Tibial artery (tissue), 4 donors: Measurements from ENCODE around the gene THAP5.

Experiments used
- DNase-seq, 2 donors: peaks; one replicate each; pipeline ENCODE4 v3.0.0-alpha.2; 2019
- H3K27ac ChIP-seq, 2 donors: fragments of 200-600 bp; sonication (generic) in 1 of 2; 1 replicate in 1 of 2; 2 replicates in 1 of 2; pipeline ENCODE4 v1.5.1; 2018 to 2019; ENCODE audit warnings: mild to moderate bottlenecking in 1 of 2
- H3K27me3 ChIP-seq, 2 donors: fragments of 200-600 bp; sonication (generic) in 1 of 2; one replicate each; pipeline versions ENCODE4 v1.5.1 to v1.6.0; 2016 to 2019
- H3K36me3 ChIP-seq, 3 donors: fragments of 200-600 bp; sonication (generic) in 2 of 3; one replicate each; pipeline ENCODE4 v1.5.1; 2016 to 2019; ENCODE audit warnings: mild to moderate bottlenecking in 2 of 3
- H3K4me1 ChIP-seq, 4 donors: fragments of 200-600 bp; sonication (generic) in 2 of 4; 1 replicate in 3 of 4; 2 replicates in 1 of 4; pipeline ENCODE4 v1.5.1; 2016 to 2019
- H3K4me3 ChIP-seq, 2 donors: fragments of 200-600 bp; sonication (generic) in 1 of 2; 1 replicate in 1 of 2; 2 replicates in 1 of 2; pipeline ENCODE4 v1.5.1; 2018 to 2019; ENCODE audit warnings: mild to moderate bottlenecking in 2 of 2
- H3K9me3 ChIP-seq, 3 donors: fragments of 200-600 bp; sonication (generic) in 1 of 3; one replicate each; pipeline ENCODE4 v1.5.1; 2016 to 2019
- intact Hi-C: fragments of 100-400 bp; cut with DNase I; formaldehyde crosslinking; loops from one replicate; pipeline ENCODE4 v1.15.0; 2023; ENCODE audit warnings: low total_unique reads
- TF ChIP-seq, protein P1 (sequence below), 2 experiments: fragments of 200-600 bp in 1 of 2; fragments of 450-650 bp in 1 of 2; IDR thresholded peaks; one replicate each; pipeline ENCODE4 v1.5.1; 2017 to 2019; ENCODE audit warnings: antibody characterized with exemption in 2 of 2, mild to moderate bottlenecking in 1 of 2, moderate library complexity in 1 of 2

THAP5 gene, protein sequence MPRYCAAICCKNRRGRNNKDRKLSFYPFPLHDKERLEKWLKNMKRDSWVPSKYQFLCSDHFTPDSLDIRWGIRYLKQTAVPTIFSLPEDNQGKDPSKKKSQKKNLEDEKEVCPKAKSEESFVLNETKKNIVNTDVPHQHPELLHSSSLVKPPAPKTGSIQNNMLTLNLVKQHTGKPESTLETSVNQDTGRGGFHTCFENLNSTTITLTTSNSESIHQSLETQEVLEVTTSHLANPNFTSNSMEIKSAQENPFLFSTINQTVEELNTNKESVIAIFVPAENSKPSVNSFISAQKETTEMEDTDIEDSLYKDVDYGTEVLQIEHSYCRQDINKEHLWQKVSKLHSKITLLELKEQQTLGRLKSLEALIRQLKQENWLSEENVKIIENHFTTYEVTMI

DNA sequence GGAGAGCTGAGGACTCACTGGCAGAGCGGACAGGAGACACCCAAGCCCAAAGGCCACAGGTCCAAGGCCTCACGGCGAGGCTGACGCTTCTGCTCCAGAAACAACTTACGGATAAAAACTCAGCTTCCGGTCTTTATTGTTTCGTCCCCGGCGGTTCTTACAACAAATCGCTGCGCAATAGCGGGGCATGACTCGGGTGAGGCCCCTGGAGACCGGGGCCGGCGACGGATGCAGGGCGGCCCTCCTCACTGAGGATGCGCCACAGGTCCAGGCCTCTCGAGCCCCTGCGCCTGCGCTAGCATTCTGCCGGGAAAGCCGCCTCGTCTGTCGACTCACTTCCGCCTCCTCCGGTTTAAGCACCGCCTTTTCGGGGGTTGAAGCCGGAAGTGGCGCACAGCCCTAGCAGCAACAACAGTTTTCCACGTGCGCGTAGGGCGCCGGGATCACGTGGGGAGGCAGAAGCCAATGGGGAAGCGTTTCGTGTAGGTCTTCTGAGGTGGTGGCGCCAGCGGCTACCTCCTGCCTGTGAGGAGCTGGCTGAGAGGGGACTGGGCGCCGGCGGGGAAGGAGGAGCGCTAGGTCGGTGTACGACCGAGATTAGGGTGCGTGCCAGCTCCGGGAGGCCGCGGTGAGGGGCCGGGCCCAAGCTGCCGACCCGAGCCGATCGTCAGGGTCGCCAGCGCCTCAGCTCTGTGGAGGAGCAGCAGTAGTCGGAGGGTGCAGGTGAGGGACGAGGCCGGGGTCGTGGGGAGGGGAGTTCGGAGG, at the start of gene THAP5, which contains the start of gene DNAJB9:
Gene THAP5, minus strand, starts transcription at position 326 of the 765 bp plus-strand sequence. Its CDS starts 137 bp downstream, at position 189.
Gene DNAJB9, plus strand, starts transcription at position 494 of the 765 bp plus-strand sequence. CDS start 1,853 bp downstream, outside the sequence.
- intact Hi-C loops, result loop anchor here (2.0 kb wide), 1 partner anchor 43 kb away; the partner anchor contains the start of gene PNPLA8
- H3K4me1 ChIP-seq, result peaks cover 0 to 36% (median 9%) of the 10 kb centered on the region in 4 donors
- TF ChIP-seq, protein P1, sequence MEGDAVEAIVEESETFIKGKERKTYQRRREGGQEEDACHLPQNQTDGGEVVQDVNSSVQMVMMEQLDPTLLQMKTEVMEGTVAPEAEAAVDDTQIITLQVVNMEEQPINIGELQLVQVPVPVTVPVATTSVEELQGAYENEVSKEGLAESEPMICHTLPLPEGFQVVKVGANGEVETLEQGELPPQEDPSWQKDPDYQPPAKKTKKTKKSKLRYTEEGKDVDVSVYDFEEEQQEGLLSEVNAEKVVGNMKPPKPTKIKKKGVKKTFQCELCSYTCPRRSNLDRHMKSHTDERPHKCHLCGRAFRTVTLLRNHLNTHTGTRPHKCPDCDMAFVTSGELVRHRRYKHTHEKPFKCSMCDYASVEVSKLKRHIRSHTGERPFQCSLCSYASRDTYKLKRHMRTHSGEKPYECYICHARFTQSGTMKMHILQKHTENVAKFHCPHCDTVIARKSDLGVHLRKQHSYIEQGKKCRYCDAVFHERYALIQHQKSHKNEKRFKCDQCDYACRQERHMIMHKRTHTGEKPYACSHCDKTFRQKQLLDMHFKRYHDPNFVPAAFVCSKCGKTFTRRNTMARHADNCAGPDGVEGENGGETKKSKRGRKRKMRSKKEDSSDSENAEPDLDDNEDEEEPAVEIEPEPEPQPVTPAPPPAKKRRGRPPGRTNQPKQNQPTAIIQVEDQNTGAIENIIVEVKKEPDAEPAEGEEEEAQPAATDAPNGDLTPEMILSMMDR (IDR thresholded peaks at IDR 0.05), result no peak

DNA sequence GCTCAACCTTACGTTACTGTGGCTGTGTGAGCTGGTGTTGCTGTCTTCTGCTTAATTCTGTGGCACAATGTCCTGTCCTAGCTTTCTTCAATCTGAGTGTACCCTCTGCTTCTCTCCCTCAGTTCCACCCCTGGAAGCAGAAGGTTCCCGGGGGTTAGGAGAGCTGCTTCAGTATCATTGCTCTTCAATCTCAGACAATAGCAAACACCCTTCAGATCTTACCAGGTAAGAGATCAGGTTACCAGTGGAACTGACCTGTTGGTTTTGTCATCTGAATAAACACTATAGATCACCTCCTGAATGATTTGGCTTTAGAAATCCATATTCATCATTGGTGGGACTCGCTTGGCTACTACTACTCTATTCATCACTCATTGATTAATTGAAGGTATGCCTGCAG, 48.5 kb upstream of the THAP5 start:
- H3K4me3 ChIP-seq, result no peak overlapping the region
- no peak overlapping the region for H3K27ac ChIP-seq
- no peaks in the 10 kb centered on the region for H3K4me1 ChIP-seq
- H3K9me3 ChIP-seq, result no peaks in the 10 kb centered on the region
- TF ChIP-seq, protein P1 (IDR thresholded peaks at IDR 0.05), result no peak
- H3K36me3 ChIP-seq, result no peaks in the 10 kb centered on the region
- no peak for DNase-seq
- intact Hi-C loops, result no loop called here
- peaks cover 0 to under 1% of the 10 kb centered on the region in 2 donors for H3K27me3 ChIP-seq

More for the DNA sequence above, at the start of gene THAP5, which contains the start of gene DNAJB9:
- peak; percentile 99 to 100 for DNase-seq
- Histone ChIP-seq H3K4me3 (peak within 1 kb of the TSS; percentile 66 to 90), H3K9me3 (no peaks in the 10 kb centered on the region), H3K27me3 (no peaks in the 10 kb centered on the region), H3K36me3 (peaks cover 23 to 32% (median 31%) of the 10 kb centered on the region in 3 donors), H3K27ac (peak within 1 kb of the TSS; percentile 96 to 97)

DNA sequence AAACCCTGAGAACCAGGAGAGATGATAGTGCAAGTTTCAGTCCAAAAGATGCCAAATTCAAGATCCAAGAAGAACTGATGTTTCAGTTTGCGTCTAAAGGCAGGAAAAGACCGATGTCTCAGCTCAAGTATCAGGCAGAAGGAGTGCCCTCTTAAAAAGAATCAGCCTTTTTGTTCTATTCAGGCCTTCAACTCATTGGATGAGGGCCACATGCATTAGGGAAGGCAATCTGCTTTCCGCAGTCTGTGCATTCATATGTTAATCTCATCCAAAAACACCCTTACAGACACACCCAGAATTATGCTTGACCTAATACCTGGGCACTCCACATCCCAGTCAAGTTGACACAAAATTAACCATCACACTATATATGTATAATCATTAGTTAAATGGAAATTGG, 45.4 kb upstream of the THAP5 start:
- no peaks in the 10 kb centered on the region for H3K36me3 ChIP-seq
- no peak overlapping the region for H3K27ac ChIP-seq
- DNase-seq, result no peak
- no peak overlapping the region for H3K4me3 ChIP-seq
- H3K4me1 ChIP-seq, result no peaks in the 10 kb centered on the region
- TF ChIP-seq, protein P1 (IDR thresholded peaks at IDR 0.05), result no peak
- no peaks in the 10 kb centered on the region for H3K27me3 ChIP-seq
- no peaks in the 10 kb centered on the region for H3K9me3 ChIP-seq
- intact Hi-C loops, result no loop called here

DNA sequence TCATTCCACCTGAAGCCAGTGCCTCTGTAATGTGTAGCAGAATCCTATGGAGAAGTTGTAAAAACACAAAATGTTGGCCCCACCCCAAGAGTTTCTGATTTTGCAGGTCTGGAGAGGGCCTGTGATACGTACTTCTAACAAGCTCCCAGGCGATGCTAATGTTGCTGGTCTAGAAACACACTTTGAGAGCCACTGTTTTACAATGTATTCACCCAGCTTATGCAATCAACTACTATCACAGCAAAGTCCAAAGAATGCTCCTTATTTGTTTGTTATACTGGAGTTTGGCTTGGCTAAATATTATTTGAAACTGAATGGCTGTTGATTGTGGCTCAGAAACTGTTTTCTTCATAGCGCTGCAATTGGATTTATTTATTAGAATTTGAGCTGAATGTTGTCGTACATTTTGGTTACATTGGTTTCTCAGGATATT, 44.5 kb upstream of the THAP5 start:
- no peak overlapping the region for H3K27ac ChIP-seq
- H3K9me3 ChIP-seq, result no peaks in the 10 kb centered on the region
- no peak for DNase-seq
- H3K36me3 ChIP-seq, result no peaks in the 10 kb centered on the region
- H3K4me1 ChIP-seq, result no peaks in the 10 kb centered on the region
- H3K4me3 ChIP-seq, result no peak overlapping the region
- intact Hi-C loops, result no loop called here
- no peaks in the 10 kb centered on the region for H3K27me3 ChIP-seq
- TF ChIP-seq, protein P1 (IDR thresholded peaks at IDR 0.05), result no peak

DNA sequence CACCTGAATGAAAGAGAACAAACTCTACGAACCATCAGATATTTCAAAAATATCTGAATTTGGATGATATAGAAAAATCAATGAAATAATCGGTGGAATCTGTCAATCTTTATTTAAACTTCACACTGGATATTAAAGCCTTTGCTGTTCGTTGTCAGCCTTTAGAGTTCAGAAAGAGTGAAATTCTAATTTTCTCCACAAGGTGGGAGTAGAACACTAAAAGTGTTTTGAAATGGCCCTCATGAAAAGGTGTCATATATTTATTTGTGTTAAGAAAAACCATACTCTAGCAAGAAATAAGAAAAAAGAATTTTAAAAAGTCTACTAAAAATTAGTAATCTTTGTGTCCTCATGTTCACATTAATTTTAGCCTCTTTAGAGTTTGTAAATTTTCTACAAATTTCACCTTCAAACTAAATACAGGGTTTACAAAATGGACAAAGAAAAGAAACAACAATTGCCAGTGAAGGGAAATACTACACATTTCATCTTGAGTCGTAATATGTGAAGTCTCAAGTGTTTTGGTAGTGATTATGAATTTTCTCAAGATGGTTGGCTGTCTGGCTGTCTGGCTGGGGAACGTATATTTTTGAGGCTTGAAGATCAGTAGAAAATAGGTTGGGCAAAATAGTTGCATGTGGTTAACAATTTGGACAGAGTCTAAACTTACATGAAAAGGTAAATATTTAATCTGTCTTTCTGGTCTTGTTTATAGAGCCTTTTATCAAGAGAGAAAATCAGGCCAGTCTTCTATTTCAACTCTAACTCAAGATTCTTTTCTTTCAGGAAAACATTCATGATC, 43.8 kb upstream of the THAP5 start:
- no peaks in the 10 kb centered on the region for H3K9me3 ChIP-seq
- DNase-seq, result no peak
- H3K36me3 ChIP-seq, result no peaks in the 10 kb centered on the region
- H3K27ac ChIP-seq, result no peak overlapping the region
- intact Hi-C loops, result no loop called here
- H3K4me3 ChIP-seq, result no peak overlapping the region
- no peaks in the 10 kb centered on the region for H3K27me3 ChIP-seq
- TF ChIP-seq, protein P1 (IDR thresholded peaks at IDR 0.05), result peak; percentile 54 to 69
- no peaks in the 10 kb centered on the region for H3K4me1 ChIP-seq
